CD8-positive, alpha-beta memory T cell (primary cell): Measurements from ENCODE around the gene SNX27. TPM values are rescaled to one million over a fixed set of nuclear protein-coding genes. Genes with fewer than 3 reads are reported as not detected.

Source experiments
- CTCF ChIA-PET: fragments of 350-600 bp; sonication (Branson Sonifier 250); formaldehyde crosslinking; loops from one replicate; lab custom pipeline; 2021; ENCODE audit warnings: antibody characterized with exemption; lab: Charles Lee
- POLR2A ChIA-PET: fragments of 350-600 bp; sonication (Branson Sonifier 250); formaldehyde crosslinking; loops from one replicate; lab custom pipeline; 2021; ENCODE audit warnings: antibody characterized with exemption; lab: Charles Lee
- DNase-seq, 5 donors: peaks; one replicate each; pipeline versions ENCODE4 v3.0.0 to v3.0.0-alpha.2; 2020 to 2022; ENCODE audit warnings: mixed read lengths in 1 of 5
- H3K27ac ChIP-seq: one replicate; pipeline ENCODE4 v1.7.0; 2013; ENCODE audit warnings: low read depth, mild to moderate bottlenecking, low read length, moderate library complexity
- H3K27me3 ChIP-seq: 2 replicates; pipeline ENCODE4 v1.7.0; 2013; ENCODE audit warnings: low read length, mild to moderate bottlenecking; ENCODE audit not compliant: insufficient read depth, poor library complexity, severe bottlenecking
- H3K36me3 ChIP-seq: 2 replicates; pipeline ENCODE4 v1.7.0; 2013; ENCODE audit warnings: mild to moderate bottlenecking, low read length, moderate library complexity; ENCODE audit not compliant: insufficient read depth
- H3K4me1 ChIP-seq: 2 replicates; pipeline ENCODE4 v1.7.0; 2013; ENCODE audit warnings: mild to moderate bottlenecking, low read length, moderate library complexity; ENCODE audit not compliant: insufficient read depth
- H3K4me3 ChIP-seq: 2 replicates; pipeline ENCODE4 v1.7.0; 2013; ENCODE audit warnings: mild to moderate bottlenecking, low read length
- H3K9me3 ChIP-seq: 2 replicates; pipeline ENCODE4 v1.7.0; 2013; ENCODE audit warnings: mild to moderate bottlenecking, low read length
- H3K27ac Mint-ChIP-seq, 8 donors: one replicate each; pipeline ENCODE4 v1.8.0; 2020 to 2021; ENCODE audit warnings: mixed read lengths in 8 of 8, mild to moderate bottlenecking in 6 of 8, inconsistent platforms in 3 of 8, moderate library complexity in 3 of 8
- H3K27me3 Mint-ChIP-seq, 2 donors: one replicate each; pipeline ENCODE4 v1.8.0; 2020 to 2021; ENCODE audit warnings: mixed read lengths in 2 of 2, mild to moderate bottlenecking in 1 of 2, moderate library complexity in 1 of 2
- H3K36me3 Mint-ChIP-seq, 3 donors: one replicate each; pipeline ENCODE4 v1.8.0; 2020 to 2021; ENCODE audit warnings: mixed read lengths in 3 of 3, inconsistent platforms in 1 of 3, mild to moderate bottlenecking in 1 of 3
- H3K4me1 Mint-ChIP-seq, 3 donors: one replicate each; pipeline ENCODE4 v1.8.0; 2020 to 2021; ENCODE audit warnings: mixed read lengths in 3 of 3, inconsistent platforms in 1 of 3, mild to moderate bottlenecking in 1 of 3
- H3K4me3 Mint-ChIP-seq, 7 donors: one replicate each; pipeline ENCODE4 v1.8.0; 2020 to 2021; ENCODE audit warnings: mixed read lengths in 7 of 7, mild to moderate bottlenecking in 6 of 7, moderate library complexity in 4 of 7, inconsistent platforms in 2 of 7
- H3K9me3 Mint-ChIP-seq, 5 donors: one replicate each; pipeline ENCODE4 v1.8.0; 2020 to 2022; ENCODE audit warnings: mixed read lengths in 5 of 5, mild to moderate bottlenecking in 3 of 5, moderate library complexity in 2 of 5, inconsistent platforms in 1 of 5
- polyA plus RNA-seq: library from polyadenylated mRNA; unstranded; fragments of 300-500 nt; fragmentation: Illumina TruSeq; gene quantifications from one replicate; pipeline ENCODE4 v1.2.3, GENCODE V29; 2021
- total RNA-seq, 2 experiments: library from RNA; stranded (reverse); gene quantifications; one replicate each; pipeline ENCODE4 v1.2.3, GENCODE V29; 2021

The SNX27 gene
- total RNA-seq (10 to 100 TPM; 30.1 to 32.1 TPM), polyA plus RNA-seq (13.7 TPM)

DNA sequence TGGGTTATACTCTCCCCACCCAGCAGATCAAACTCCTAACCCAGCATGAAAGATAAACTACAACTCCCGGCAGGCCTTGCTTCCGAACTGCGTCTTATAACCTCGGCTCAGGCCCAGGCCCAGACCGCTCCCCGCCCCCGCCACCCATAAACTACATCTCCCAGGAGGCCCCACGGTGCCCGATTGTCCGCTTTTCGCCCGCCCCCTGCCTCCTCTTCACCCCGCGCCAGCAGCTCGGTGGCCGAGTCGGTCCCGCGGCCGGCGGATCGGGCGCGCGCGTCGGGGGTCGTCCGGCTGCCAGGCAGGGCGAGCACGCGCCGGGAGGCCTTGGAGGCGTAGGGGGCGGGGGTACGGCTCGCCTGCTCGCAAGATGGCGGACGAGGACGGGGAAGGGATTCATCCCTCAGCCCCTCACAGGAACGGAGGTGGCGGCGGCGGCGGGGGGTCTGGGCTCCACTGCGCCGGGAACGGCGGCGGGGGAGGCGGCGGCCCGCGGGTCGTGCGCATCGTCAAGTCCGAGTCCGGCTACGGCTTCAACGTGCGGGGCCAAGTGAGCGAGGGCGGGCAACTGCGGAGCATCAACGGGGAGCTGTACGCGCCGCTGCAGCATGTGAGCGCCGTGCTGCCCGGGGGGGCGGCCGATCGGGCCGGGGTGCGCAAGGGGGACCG lies at the start of gene SNX27:
Gene SNX27, plus strand, starts transcription at position 219 of the 669 bp plus-strand sequence. Its CDS starts 152 bp downstream, at position 371.
- Histone ChIP-seq H3K36me3 (no peaks in the 10 kb centered on the region), H3K9me3 (no peaks in the 10 kb centered on the region), H3K4me3 (peak within 1 kb of the TSS; percentile 76), H3K27ac (peak within 1 kb of the TSS; percentile 59), H3K27me3 (no peaks in the 10 kb centered on the region), H3K4me1 (peaks cover 18% of the 10 kb centered on the region)
- peak within 1 kb of the TSS; percentile 88 to 98 (median 95) for H3K27ac Mint-ChIP-seq
- H3K36me3 Mint-ChIP-seq: peaks cover 0 to 17% (median 3%) of the 10 kb centered on the region in 3 donors
- peaks cover 4 to 14% of the 10 kb centered on the region in 2 donors for H3K27me3 Mint-ChIP-seq
- CTCF ChIA-PET: no interaction called here
- no peaks in the 10 kb centered on the region for H3K9me3 Mint-ChIP-seq
- H3K4me3 Mint-ChIP-seq: peak within 1 kb of the TSS; percentile 94 to 98 (median 95)
- POLR2A ChIA-PET: interaction anchor here (0.6 to 0.9 kb wide), 4 partner anchors 8 to 229 kb away, joined by 3 to 5 read pairs (median 4); no protein-coding TSS in a partner anchor
- DNase-seq: peak; percentile 82 to 91 (median 84)
- peaks cover 35 to 52% (median 40%) of the 10 kb centered on the region in 3 donors for H3K4me1 Mint-ChIP-seq

DNA sequence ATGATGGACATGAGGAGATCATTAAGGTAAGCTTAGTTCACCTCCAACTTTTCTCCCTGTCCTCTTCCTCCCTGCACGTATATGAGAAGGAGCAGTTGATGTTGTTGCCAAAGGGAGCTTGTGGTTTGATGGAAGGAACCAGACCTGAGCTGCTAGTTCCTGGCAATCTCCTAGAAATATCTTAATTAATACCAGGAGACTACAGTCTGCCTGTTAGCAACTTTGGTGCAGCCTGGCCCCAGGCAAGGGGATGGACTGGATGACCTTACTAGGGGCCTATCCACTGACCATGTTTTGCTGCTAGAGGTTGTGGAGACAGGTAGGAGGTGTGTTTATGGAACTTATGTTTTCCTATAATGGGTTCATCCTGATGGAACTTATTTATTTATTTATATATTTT lies 49.2 kb upstream of the SNX27 start:
- ChIA-PET POLR2A (no interaction called here), CTCF (no interaction called here)
- no peak overlapping the region for H3K27ac Mint-ChIP-seq

DNA sequence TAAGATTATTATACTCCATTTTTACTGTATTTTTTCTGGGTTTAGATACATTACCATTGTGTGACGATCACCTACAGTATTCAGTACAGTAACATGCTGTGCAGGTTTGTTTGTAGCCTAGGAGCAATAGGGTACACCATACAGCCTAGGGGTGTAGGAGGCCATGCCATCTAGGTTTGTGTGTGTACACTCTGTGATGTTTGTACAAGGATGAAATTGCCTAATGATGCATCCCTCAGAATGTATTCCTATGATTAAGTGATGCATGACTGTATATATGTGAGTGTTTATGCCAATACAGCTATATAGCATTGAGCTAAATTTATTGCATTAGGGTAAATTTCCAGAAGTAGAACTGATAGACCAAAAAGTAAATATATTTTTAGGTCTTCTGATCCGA lies 48.5 kb upstream of the SNX27 start:
- peaks cover 0 to 2% (median 0%) of the 10 kb centered on the region in 3 donors for H3K36me3 Mint-ChIP-seq
- H3K4me1 Mint-ChIP-seq: peaks cover 0 to under 1% (median under 1%) of the 10 kb centered on the region in 3 donors
- no peak overlapping the region for H3K27ac Mint-ChIP-seq
- CTCF ChIA-PET: no interaction called here
- no peaks in the 10 kb centered on the region for H3K4me1 ChIP-seq
- no peaks in the 10 kb centered on the region for H3K9me3 ChIP-seq
- no peaks in the 10 kb centered on the region for H3K27me3 ChIP-seq
- no peaks in the 10 kb centered on the region for H3K36me3 ChIP-seq
- peaks cover 0 to 13% of the 10 kb centered on the region in 2 donors for H3K27me3 Mint-ChIP-seq
- POLR2A ChIA-PET: no interaction called here
- no peak overlapping the region for H3K4me3 Mint-ChIP-seq
- H3K27ac ChIP-seq: no peak overlapping the region
- no peak overlapping the region for H3K4me3 ChIP-seq
- no peak for DNase-seq
- no peaks in the 10 kb centered on the region for H3K9me3 Mint-ChIP-seq

More for the DNA sequence above, 49.2 kb upstream of the SNX27 start:
- peaks cover 0 to 2% (median 0%) of the 10 kb centered on the region in 3 donors for H3K36me3 Mint-ChIP-seq
- H3K27me3 Mint-ChIP-seq: peaks cover 0 to 14% of the 10 kb centered on the region in 2 donors
- no peaks in the 10 kb centered on the region for H3K9me3 Mint-ChIP-seq
- H3K4me3 Mint-ChIP-seq: no peak overlapping the region
- Histone ChIP-seq H3K4me3 (no peak overlapping the region), H3K4me1 (no peaks in the 10 kb centered on the region), H3K36me3 (no peaks in the 10 kb centered on the region), H3K27ac (no peak overlapping the region), H3K27me3 (no peaks in the 10 kb centered on the region), H3K9me3 (no peaks in the 10 kb centered on the region)
- no peaks in the 10 kb centered on the region for H3K4me1 Mint-ChIP-seq
- no peak for DNase-seq

DNA sequence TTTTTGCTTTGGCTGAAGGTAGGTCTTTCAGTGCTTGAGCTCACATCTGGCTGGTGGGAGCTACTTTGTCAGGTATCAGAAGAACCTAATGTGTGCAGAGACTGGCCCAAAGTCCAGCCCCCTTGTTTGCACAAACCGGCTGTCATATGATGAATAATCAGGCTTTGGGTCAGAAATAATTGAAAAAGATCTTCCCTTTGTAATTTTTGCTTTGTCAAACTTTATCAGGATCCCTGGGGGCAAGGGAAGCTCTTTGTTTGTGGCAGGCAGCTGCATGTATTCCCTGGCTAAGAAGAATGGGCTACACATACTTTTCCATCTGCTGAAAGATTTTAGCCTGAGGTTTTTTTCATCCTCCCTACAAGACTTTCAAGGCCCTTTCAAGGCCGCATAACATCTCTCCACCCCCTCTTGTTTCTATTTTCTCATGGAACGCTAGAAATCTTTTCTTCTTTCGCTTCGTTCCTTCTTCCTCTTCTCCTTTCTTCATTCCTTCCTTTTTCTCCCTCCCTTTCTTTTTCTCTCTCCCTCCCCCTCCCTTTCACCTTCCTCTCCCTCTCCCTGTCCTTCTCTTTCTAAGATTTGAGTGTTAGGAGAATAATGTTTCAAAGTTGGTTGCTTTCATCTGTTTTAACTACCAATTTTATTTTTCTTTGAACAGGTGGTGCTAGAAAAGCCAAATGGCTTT lies 46.2 kb upstream of the SNX27 start:
- no peaks in the 10 kb centered on the region for H3K27me3 ChIP-seq
- H3K27ac ChIP-seq: no peak overlapping the region
- CTCF ChIA-PET: interaction anchor here (1.2 to 1.4 kb wide), 2 partner anchors 84 to 169 kb away, joined by 3 read pairs; no protein-coding TSS in a partner anchor
- no peak overlapping the region for H3K27ac Mint-ChIP-seq
- H3K4me1 Mint-ChIP-seq: peaks cover 2 to 5% (median 5%) of the 10 kb centered on the region in 3 donors
- H3K4me1 ChIP-seq: no peaks in the 10 kb centered on the region
- no peaks in the 10 kb centered on the region for H3K9me3 ChIP-seq
- H3K4me3 Mint-ChIP-seq: no peak overlapping the region
- peaks cover 0 to 5% of the 10 kb centered on the region in 2 donors for H3K27me3 Mint-ChIP-seq
- H3K9me3 Mint-ChIP-seq: no peaks in the 10 kb centered on the region
- no peaks in the 10 kb centered on the region for H3K36me3 ChIP-seq
- DNase-seq: no peak
- peaks cover 0 to 2% (median 0%) of the 10 kb centered on the region in 3 donors for H3K36me3 Mint-ChIP-seq
- POLR2A ChIA-PET: no interaction called here
- no peak overlapping the region for H3K4me3 ChIP-seq

DNA sequence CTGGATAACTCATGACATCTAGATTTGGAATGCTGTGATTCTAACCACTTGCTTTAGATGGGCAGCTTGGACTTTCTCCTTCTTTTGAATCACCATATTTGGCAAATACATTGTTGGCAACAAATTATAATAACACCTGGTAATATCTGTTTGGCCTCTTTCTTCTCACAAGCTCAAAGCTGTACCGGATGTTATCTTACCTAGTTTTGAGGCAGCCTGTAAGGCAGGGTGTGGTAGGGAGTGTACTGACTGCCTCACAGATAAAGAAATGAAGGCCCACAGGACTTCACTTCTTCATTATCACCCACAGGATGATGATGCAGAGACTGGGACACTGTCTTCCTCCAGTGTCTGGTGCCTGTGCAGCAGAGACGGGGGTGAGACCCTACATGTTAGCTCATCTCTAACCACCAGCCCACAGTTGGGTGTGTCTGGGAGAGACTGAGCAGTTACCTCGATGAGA lies 43.2 kb upstream of the SNX27 start:
- Mint-ChIP-seq H3K4me1 (peaks cover 2 to 5% (median 5%) of the 10 kb centered on the region in 3 donors), H3K9me3 (no peaks in the 10 kb centered on the region), H3K4me3 (no peak overlapping the region), H3K27ac (peak overlapping the region in 7 of 8 donors; percentile 12 to 89 (median 78)), H3K27me3 (no peaks in the 10 kb centered on the region), H3K36me3 (peaks cover 0 to 2% (median 0%) of the 10 kb centered on the region in 3 donors)
- Histone ChIP-seq H3K27me3 (no peaks in the 10 kb centered on the region), H3K4me1 (no peaks in the 10 kb centered on the region), H3K36me3 (no peaks in the 10 kb centered on the region), H3K27ac (no peak overlapping the region), H3K9me3 (no peaks in the 10 kb centered on the region), H3K4me3 (no peak overlapping the region)
- ChIA-PET POLR2A (no interaction called here), CTCF (no interaction called here)
- peak in 3 of 5 donors; percentile 13 to 55 (median 22) for DNase-seq

DNA sequence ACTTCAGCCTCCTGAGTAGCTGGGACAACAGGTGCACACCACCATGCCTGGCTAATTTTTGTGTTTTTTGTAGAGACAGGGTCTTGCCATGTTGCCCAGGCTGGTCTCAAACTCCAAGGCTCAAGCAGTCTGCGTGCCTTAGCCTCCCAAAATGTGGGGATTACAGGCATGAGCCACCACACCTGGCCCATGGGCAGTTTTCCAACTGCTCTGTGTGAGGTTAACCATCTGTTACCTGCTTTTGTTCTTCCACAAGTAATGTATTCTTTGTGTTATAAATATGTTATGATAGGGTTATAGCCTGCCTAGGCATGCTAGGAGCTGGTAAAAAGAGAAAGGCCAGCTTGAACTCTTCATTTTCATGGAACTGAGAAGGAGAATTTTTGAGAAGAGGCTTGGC lies 41.0 kb upstream of the SNX27 start:
- H3K27ac Mint-ChIP-seq: peak overlapping the region in 2 of 8 donors; percentile 6 to 29

DNA sequence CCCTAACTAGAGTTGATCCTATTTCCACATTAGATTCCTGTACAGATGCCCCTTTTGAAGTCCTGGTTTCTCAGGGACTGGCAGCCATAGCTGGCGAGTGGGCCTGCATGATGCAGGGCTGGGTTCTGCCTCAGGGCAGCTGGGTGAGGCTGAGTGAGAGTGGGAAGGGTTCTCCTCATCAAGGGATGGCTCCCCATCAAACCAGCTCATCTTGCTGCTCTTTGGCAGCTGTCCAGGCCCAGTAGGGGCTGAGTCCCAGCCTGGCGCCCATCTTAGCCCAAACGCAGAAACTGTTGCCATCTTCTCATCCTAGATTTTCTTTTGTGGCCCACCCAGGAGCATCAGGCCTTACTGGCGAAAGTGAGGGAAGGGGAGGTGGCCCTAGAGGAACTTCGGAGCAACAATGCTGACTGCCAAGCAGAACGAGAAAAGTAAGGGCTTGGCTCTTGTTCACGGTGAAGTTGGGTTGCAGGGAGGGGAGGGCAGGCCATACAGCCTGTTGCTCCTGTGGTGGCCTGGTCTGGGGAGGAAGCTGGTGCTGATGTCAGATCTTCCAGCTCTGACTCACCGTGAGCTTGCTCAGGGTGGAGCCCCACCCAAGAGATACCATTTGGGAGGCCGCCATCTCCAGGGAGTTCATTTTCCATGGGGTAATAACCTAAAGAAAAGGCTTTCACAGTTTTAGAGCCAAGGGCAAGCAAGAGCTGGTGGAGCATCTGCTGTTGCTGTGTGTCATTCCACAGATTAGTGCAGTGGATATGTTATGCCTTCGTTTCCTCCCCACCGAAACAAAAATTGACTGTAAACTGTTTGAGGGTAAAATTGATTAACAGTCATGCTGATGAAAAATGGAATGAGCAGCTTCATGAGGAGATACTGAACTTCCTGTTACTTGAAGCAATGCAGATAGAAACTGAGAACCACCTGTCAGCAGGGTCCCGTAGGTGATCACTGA lies 37.0 kb upstream of the SNX27 start:
- Histone ChIP-seq H3K27me3 (no peaks in the 10 kb centered on the region), H3K27ac (no peak overlapping the region), H3K36me3 (no peaks in the 10 kb centered on the region), H3K4me1 (no peaks in the 10 kb centered on the region), H3K4me3 (no peak overlapping the region), H3K9me3 (no peaks in the 10 kb centered on the region)
- Mint-ChIP-seq H3K36me3 (peaks cover 0 to 10% (median 0%) of the 10 kb centered on the region in 3 donors), H3K27ac (peak overlapping the region in 2 of 8 donors; percentile 60 to 78), H3K9me3 (no peaks in the 10 kb centered on the region), H3K4me3 (no peak overlapping the region), H3K27me3 (no peaks in the 10 kb centered on the region), H3K4me1 (no peaks in the 10 kb centered on the region)
- ChIA-PET CTCF (no interaction called here), POLR2A (interaction anchor here (0.5 kb wide), 1 partner anchor 27 kb away, joined by 4 read pairs; no protein-coding TSS in a partner anchor)
- no peak for DNase-seq

More for the DNA sequence above, 41.0 kb upstream of the SNX27 start:
- Histone ChIP-seq H3K36me3 (no peaks in the 10 kb centered on the region), H3K4me3 (no peak overlapping the region), H3K27me3 (no peaks in the 10 kb centered on the region), H3K27ac (no peak overlapping the region), H3K9me3 (no peaks in the 10 kb centered on the region), H3K4me1 (no peaks in the 10 kb centered on the region)
- Mint-ChIP-seq H3K36me3 (peaks cover 0 to 5% (median 0%) of the 10 kb centered on the region in 3 donors), H3K27me3 (no peaks in the 10 kb centered on the region), H3K9me3 (no peaks in the 10 kb centered on the region), H3K4me1 (peaks cover 2 to 5% (median 5%) of the 10 kb centered on the region in 3 donors), H3K4me3 (no peak overlapping the region)
- CTCF ChIA-PET: no interaction called here
- DNase-seq: no peak
- POLR2A ChIA-PET: no interaction called here
